Urinary bladder (tissue), 4 donors: Measurements from ENCODE around the gene EBF4. TPM values are rescaled to one million over a fixed set of nuclear protein-coding genes. Genes with fewer than 3 reads are reported as not detected.

Experiments
- DNase-seq: peaks from one replicate; pipeline ENCODE4 v3.0.0-alpha.2; 2015; ENCODE audit errors: extremely low spot score
- H3K27ac ChIP-seq: one replicate; pipeline ENCODE4 v1.5.1; 2013; ENCODE audit warnings: low read depth, mild to moderate bottlenecking, moderate library complexity
- H3K36me3 ChIP-seq: one replicate; pipeline ENCODE4 v1.6.1; 2013; ENCODE audit warnings: mild to moderate bottlenecking, moderate library complexity; ENCODE audit not compliant: insufficient read depth
- H3K4me1 ChIP-seq: one replicate; pipeline ENCODE4 v1.6.1; 2013; ENCODE audit warnings: mild to moderate bottlenecking, moderate library complexity; ENCODE audit not compliant: insufficient read depth
- H3K4me3 ChIP-seq: one replicate; pipeline ENCODE4 v1.5.1; 2013; ENCODE audit warnings: low read depth, low read length
- WGBS: extraction: QIAGEN DNeasy Blood & Tissue Kit; methylation state at CpG from one replicate; pipeline ENCODE4 v1.1.7; 2013; 5-methylcytosine and 5-hydroxymethylcytosine counted together
- polyA plus RNA-seq: library from polyadenylated mRNA; stranded (reverse); fragments of 200-250 nt; gene quantifications from one replicate; pipeline ENCODE4 v1.2.3, GENCODE V29; 2013
- total RNA-seq: library from RNA; depleted of rRNA; stranded (reverse); fragments of >200 nt; gene quantifications from one replicate; pipeline ENCODE4 v1.2.3, GENCODE V29; 2014
- donor health status: healthy with polysubstance abuse.
- donor health status: healthy.

The EBF4 gene
- total and polyA plus RNA-seq, 2 donors = 9.3 to 28.9 TPM

- H3K36me3 ChIP-seq = no peaks in the 10 kb centered on the region
- no peaks in the 10 kb centered on the region for H3K4me1 ChIP-seq
- H3K4me3 ChIP-seq = no peak overlapping the region
- H3K27ac ChIP-seq = no peak overlapping the region
- 55% methylated on average over 1 of the region's 1 CpG for WGBS
- no peak for DNase-seq
Measured at GRCh38 chr20:2729791-2730190, 37.2 kb downstream of the EBF4 start.

- no peaks in the 10 kb centered on the region for H3K4me1 ChIP-seq
- DNase-seq = no peak
- H3K4me3 ChIP-seq = no peak overlapping the region
- 92% methylated on average over 2 of the region's 2 CpGs for WGBS
- H3K36me3 ChIP-seq = no peaks in the 10 kb centered on the region
- H3K27ac ChIP-seq = no peak overlapping the region
Measured at GRCh38 chr20:2734899-2735298, 42.3 kb downstream of the EBF4 start.

GRCh38 chr20:2736441-2736840 is 43.9 kb downstream of the EBF4 start:
- no peak overlapping the region for H3K4me3 ChIP-seq
- no peak for DNase-seq
- no peaks in the 10 kb centered on the region for H3K4me1 ChIP-seq
- 97% methylated on average over 3 of the region's 3 CpGs for WGBS
- H3K27ac ChIP-seq = no peak overlapping the region
- no peaks in the 10 kb centered on the region for H3K36me3 ChIP-seq

DNA sequence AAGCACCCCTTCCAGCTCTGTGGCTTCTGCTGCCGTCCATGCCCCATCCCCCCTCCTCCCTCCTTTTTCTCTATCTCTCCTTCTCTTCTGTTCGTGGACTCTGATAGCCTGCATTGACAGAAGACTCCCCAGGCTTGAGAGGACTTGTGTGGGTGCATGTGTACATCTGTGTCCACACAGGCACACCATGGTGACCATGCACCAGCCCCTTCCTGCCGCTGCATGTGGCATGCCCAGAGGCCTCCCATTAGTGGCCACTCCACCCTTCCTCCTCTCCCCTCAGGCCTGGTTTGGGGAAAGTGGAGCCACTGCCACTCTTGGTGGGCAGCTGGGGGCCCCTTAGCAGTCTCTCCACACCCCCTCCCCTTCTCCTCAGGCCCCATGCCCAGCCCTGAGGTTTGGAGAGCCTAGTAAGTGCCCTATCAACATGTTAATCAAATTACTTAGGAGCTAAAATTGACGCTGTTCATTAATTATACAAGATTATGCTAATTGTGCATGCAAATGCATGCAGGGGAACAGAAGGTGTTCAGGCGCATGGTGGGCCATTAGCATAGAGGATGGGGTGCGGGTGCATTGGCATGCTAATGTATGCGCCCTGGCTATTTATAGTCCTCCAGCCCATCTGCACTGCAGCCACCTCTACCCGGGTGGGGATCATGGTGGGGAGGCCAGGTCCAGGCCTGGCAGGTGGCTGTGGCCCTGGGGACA is 45.9 kb downstream of the EBF4 start:
- WGBS = 69% methylated on average over 8 of the region's 8 CpGs
- Histone ChIP-seq H3K27ac (no peak overlapping the region), H3K4me1 (no peaks in the 10 kb centered on the region), H3K4me3 (no peak overlapping the region), H3K36me3 (no peaks in the 10 kb centered on the region)
- no peak for DNase-seq

GRCh38 chr20:2739042-2739398 is 46.4 kb downstream of the EBF4 start:
- H3K36me3 ChIP-seq = no peaks in the 10 kb centered on the region
- no peak overlapping the region for H3K4me3 ChIP-seq
- no peak overlapping the region for H3K27ac ChIP-seq
- no peak for DNase-seq
- H3K4me1 ChIP-seq = no peaks in the 10 kb centered on the region
- 85% methylated on average over 8 of the region's 8 CpGs for WGBS

DNA sequence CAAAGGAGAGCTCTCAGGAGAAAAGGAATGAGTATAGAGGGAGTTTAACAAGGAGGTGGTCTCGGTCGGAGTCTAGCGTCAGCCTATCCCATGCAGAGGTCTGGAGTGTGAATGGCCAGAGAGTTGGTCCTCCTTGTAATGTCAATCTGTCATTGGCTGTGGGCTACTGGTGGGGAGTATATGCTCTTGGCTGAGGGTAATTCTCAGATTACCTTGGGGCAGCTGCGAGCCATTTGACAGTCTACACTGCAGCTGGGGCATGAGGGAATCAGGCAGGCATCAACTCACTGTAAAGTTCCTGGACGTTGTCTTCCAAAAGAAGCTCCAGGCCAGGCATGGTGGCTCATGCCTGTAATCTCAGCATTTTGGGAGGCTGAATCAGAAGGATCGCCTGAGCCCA is 48.1 kb downstream of the EBF4 start:
- 66% methylated on average over 6 of the region's 6 CpGs for WGBS
- Histone ChIP-seq H3K36me3 (no peaks in the 10 kb centered on the region), H3K27ac (no peak overlapping the region), H3K4me1 (no peaks in the 10 kb centered on the region), H3K4me3 (no peak overlapping the region)
- no peak for DNase-seq

DNA sequence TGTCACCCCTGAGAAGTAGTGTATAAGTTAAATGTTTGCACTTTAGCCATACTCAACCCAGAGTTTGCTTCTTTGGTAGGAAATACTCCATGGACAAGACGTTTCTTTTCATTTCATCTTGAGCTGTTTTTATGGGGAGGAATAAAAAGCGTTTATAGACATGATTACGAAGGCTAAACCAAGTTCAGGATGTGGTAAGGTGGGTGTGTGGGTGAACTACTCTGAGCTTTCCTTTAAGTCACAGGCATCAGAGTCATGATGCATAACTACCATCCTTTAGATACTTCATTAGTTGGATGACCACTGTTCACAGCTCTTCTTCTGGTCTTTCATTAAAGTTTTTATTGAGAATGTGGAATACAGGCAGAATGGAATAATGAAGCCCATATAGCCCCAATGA is 48.9 kb downstream of the EBF4 start:
- H3K4me3 ChIP-seq = no peak overlapping the region
- no peak overlapping the region for H3K27ac ChIP-seq
- 43% methylated on average over 3 of the region's 3 CpGs for WGBS
- no peaks in the 10 kb centered on the region for H3K4me1 ChIP-seq
- no peaks in the 10 kb centered on the region for H3K36me3 ChIP-seq
- DNase-seq = no peak

DNA sequence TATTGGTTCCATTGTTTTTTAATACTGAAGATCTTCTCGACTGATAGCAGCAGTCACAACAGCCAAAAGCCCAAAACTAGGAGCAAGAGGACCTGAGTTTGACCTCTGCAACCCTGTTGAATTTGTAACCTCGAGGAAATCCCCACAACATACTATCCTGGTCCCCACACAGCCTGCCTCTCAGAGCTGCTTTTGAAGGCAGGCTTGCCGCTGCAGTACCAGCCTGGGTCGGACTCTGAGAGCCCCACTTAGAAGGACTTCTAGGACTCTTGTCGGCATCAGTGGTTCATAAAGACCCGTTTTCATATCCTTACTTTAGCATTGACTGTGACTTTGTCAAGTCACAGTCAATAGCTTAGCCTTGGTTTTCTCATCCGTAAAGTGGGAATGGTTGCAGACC is 49.3 kb downstream of the EBF4 start:
- H3K27ac ChIP-seq = no peak overlapping the region
- no peaks in the 10 kb centered on the region for H3K4me1 ChIP-seq
- H3K4me3 ChIP-seq = no peak overlapping the region
- no peak for DNase-seq
- 89% methylated on average over 7 of the region's 7 CpGs for WGBS
- H3K36me3 ChIP-seq = no peaks in the 10 kb centered on the region

GRCh38 chr20:2742431-2742830 is 49.9 kb downstream of the EBF4 start:
- no peak for DNase-seq
- no peaks in the 10 kb centered on the region for H3K4me1 ChIP-seq
- no peak overlapping the region for H3K27ac ChIP-seq
- WGBS = 75% methylated on average over 2 of the region's 2 CpGs
- no peaks in the 10 kb centered on the region for H3K36me3 ChIP-seq
- no peak overlapping the region for H3K4me3 ChIP-seq

DNA sequence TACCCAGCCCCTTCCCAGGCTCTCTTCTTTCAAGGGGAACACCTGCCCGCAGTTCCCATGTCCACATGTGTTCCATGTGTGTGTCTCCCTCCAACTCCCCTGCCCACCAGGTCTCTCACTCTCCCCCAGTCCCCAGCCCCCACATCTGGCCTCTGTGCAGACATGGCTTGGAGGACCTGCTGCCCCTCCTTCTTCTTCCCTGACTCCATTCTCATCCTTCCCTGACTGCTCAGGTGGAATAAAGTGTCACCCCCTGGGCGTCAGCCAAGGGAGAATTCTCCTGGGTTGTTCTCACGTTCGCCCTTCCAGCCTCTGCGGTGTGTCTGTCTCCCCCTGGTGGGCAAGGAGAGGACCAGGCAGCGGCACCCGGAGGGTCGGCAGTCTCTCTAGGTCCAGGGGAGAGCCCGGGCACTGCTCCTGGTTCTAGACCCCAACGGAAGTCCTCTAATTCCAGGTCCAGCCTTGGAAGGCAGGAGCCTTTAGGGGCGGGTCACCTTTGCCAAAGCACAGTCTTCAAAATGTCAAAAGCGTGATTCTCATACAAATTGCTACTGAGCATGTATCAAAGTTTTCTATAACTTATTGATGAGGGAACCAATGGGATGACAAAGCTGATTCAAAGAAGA is 50.5 kb downstream of the EBF4 start:
- Histone ChIP-seq H3K27ac (no peak overlapping the region), H3K4me3 (no peak overlapping the region), H3K4me1 (no peaks in the 10 kb centered on the region), H3K36me3 (no peaks in the 10 kb centered on the region)
- WGBS = 12% methylated on average over 12 of the region's 12 CpGs
- no peak for DNase-seq

DNA sequence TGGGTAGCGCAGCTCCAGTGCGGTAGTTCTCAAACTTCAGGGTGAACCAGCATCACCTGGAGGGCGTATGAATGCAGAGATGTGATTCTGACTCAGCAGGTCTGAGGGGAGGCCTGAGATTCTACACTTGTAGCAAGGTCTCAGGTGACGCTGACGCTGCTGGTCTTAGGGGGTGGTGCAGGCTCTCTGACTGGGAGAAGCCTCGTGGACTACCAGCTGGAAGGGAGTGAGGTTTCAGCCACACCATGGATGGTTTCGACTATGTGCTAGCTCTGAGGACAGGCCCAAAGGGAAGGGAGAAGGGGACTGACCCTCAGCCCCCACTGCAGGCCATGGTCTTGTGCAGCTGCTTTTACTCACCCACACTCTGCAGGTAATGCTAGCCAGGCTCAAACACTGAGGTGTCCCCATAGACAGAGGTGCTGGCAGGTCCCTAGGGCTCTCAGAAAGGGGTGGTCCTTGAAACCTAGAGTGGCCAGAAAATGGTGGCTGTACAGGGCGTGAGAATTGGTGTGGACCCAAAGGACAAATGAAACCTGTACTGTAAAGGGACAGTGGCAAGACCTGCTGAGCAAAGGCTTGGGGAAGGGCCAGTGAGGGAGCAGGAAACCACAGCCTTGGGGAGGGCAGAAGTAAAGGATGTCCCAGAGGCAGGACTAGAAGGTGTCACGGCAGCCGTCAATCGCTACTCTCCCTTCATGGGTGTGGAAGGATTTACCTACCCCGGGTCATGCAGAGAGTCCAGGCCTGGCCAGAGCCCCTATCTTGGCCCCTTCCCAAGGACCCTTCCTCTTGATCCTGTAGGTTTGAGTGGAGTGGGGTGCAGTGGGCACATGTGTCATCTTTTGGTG is 52.7 kb downstream of the EBF4 start:
- 78% methylated on average over 12 of the region's 12 CpGs for WGBS
- no peaks in the 10 kb centered on the region for H3K36me3 ChIP-seq
- no peaks in the 10 kb centered on the region for H3K4me1 ChIP-seq
- no peak overlapping the region for H3K4me3 ChIP-seq
- DNase-seq = no peak
- H3K27ac ChIP-seq = no peak overlapping the region

- 90% methylated on average over 4 of the region's 4 CpGs for WGBS
- Histone ChIP-seq H3K4me1 (no peaks in the 10 kb centered on the region), H3K4me3 (no peak overlapping the region), H3K27ac (no peak overlapping the region), H3K36me3 (no peaks in the 10 kb centered on the region)
- DNase-seq = no peak
Measured at GRCh38 chr20:2745936-2746635, 53.5 kb downstream of the EBF4 start.

DNA sequence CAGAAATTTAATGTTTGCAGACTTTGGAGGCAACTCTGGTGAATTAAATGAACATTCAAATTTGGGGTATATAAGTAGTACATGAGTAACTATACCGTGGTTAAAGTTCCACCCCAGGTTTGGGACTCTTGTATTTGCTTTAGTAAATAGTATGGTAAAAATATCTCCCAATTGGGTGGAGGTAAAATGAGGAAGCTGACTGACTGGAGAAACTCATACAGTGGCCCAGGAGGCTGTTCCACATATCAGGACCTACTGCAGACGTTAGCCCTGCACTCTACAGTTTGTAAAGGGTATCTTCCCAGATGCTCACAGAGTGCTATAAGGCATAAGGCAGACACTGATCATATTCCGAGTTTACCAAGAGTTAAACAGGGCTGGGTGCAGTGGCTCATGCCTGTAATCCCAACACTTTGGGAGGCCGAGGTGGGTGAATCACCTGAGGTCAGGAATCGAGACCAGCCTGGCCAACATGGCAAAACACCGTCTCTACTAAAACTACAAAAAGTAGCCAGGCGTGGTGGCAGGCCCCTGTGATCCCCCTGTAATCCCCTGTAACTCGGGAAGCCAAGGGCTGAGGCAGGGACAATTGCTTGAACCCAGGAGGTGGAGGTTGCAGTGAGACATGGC is 54.2 kb downstream of the EBF4 start:
- 72% methylated on average over 8 of the region's 8 CpGs for WGBS
- no peaks in the 10 kb centered on the region for H3K4me1 ChIP-seq
- H3K27ac ChIP-seq = no peak overlapping the region
- H3K4me3 ChIP-seq = no peak overlapping the region
- DNase-seq = no peak
- no peaks in the 10 kb centered on the region for H3K36me3 ChIP-seq
